ENCODE data around the gene NRXN3.

The NRXN3 gene

GRCh38 chr14:79417961-79418360, 1247.8 kb downstream of the NRXN3 start:
- DNase-seq (ENCODE audit: extremely low read depth, low read depth) = no peak
- TF ChIP-seq, protein P1, sequence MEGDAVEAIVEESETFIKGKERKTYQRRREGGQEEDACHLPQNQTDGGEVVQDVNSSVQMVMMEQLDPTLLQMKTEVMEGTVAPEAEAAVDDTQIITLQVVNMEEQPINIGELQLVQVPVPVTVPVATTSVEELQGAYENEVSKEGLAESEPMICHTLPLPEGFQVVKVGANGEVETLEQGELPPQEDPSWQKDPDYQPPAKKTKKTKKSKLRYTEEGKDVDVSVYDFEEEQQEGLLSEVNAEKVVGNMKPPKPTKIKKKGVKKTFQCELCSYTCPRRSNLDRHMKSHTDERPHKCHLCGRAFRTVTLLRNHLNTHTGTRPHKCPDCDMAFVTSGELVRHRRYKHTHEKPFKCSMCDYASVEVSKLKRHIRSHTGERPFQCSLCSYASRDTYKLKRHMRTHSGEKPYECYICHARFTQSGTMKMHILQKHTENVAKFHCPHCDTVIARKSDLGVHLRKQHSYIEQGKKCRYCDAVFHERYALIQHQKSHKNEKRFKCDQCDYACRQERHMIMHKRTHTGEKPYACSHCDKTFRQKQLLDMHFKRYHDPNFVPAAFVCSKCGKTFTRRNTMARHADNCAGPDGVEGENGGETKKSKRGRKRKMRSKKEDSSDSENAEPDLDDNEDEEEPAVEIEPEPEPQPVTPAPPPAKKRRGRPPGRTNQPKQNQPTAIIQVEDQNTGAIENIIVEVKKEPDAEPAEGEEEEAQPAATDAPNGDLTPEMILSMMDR (IDR thresholded peaks at IDR 0.05; ENCODE audit: low read depth, low read length) = no peak

DNA sequence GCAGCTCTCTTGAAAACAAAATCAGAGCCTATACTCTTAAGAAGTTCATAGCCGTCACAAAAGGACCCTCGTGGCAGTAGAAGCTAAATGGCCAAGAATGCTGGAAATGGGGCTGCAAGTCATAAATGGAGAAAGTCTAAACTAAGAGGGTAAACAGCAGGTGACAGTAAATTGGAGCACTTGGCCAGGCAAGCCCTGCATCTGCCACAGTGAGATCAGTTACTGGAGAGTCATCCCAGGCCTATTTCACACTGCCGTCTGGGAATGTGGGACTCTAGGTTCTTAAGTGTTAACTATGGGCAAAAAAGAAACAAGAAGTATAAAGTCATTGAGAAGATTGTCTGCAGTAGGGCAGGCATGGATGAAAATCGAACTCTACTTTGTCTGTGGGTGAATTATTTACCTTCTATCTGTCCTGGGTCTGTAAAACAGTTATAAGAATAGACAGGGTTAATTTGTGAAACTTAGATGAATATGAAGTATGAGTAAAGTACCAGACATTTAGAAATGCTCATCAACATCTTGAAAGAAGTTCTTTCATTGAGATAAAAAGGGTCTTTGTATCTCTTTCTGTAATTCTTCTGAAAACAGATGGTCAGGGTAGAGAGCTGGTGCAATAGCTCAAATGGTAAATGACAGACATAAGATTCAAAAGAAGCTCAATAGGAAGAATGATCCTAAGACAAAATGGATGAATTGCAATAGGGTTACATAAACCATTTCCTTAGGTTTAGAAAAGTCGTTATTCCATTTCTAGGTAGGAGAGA, 1248.7 kb downstream of the NRXN3 start:
- no peak for DNase-seq (ENCODE audit: extremely low read depth, low read depth)
- TF ChIP-seq, protein P1 (IDR thresholded peaks at IDR 0.05; ENCODE audit: low read depth, low read length) = no peak

- no peak for DNase-seq (ENCODE audit: extremely low read depth, low read depth)
- TF ChIP-seq, protein P1 (IDR thresholded peaks at IDR 0.05; ENCODE audit: low read depth, low read length) = no peak
Observed at GRCh38 chr14:79419571-79420327, 1249.6 kb downstream of the NRXN3 start.

DNA sequence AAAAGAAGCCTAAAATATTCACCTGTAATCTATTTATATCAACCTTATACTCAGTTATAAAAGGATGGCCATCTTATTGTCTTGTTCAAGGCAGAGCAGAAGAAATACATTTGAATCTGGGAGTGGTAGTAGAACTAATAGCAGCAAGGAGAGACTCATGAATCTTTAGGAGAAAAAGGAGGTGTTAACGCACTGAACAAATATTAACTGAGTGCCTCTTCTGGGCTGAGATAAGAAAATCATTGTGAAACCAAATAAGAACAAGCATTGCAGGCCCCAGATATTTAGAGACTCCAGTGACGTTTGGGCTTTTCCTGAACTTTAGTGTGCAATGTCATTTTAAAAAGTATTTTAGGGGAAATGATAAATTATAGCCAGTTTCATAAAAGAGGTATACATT, 1250.6 kb downstream of the NRXN3 start:
- TF ChIP-seq, protein P1 (IDR thresholded peaks at IDR 0.05; ENCODE audit: low read depth, low read length) = no peak

DNA sequence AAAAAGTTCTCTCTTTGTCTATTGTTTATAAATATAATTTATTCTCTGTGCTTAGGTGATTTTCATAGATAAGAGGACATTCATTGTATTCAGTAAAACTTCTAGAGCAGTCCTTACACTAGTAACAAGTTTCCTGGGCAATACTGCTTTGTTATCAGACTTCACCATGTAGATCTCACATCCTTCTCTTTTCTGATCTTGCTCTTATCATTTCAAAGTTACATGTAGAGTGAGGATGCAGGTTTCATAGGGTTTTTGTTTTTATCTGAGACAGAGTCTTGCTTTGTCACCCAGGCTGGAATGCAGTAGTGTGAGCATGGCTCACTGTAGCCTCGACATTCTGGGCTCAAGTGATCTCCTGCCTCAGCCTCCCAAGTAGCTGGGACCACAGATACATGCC, 1251.6 kb downstream of the NRXN3 start:
- TF ChIP-seq, protein P1 (IDR thresholded peaks at IDR 0.05; ENCODE audit: low read depth, low read length) = no peak
- DNase-seq (ENCODE audit: extremely low read depth, low read depth) = no peak

More for the DNA sequence above, 1250.6 kb downstream of the NRXN3 start:
- no peak for DNase-seq (ENCODE audit: extremely low read depth, low read depth)

- TF ChIP-seq, protein P1 (IDR thresholded peaks at IDR 0.05; ENCODE audit: low read depth, low read length) = no peak
- no peak for DNase-seq (ENCODE audit: extremely low read depth, low read depth)
Observed at GRCh38 chr14:79424462-79424861, 1254.3 kb downstream of the NRXN3 start.

- TF ChIP-seq, protein P1 (IDR thresholded peaks at IDR 0.05; ENCODE audit: low read depth, low read length) = no peak
- no peak for DNase-seq (ENCODE audit: extremely low read depth, low read depth)
Observed at GRCh38 chr14:79426103-79426755, 1256.1 kb downstream of the NRXN3 start.
